ENCODE measurements around the gene SMAD2.
"Not testable (repeated sequence)": the region's sequence is repeated elsewhere in the genome, so short reads cannot be mapped to it uniquely, and the experiment has no call there.

SMAD2 gene

GRCh38 chr18:47831351-47831750, 99.1 kb downstream of the SMAD2 start:
- no peak for DNase-seq

- DNase-seq: no peak
These were observed 99.7 kb downstream of the SMAD2 start for GRCh38 chr18:47830772-47831171.

- DNase-seq: no peak
These were observed 100.6 kb downstream of the SMAD2 start for GRCh38 chr18:47829831-47830230.

GRCh38 chr18:47828031-47828430, 102.4 kb downstream of the SMAD2 start:
- DNase-seq: not testable (repeated sequence)

- no peak for DNase-seq
These were observed 104.0 kb downstream of the SMAD2 start for GRCh38 chr18:47826157-47827074.

GRCh38 chr18:47821314-47821713, 109.1 kb downstream of the SMAD2 start:
- no peak for DNase-seq

GRCh38 chr18:47817795-47818077, 112.7 kb downstream of the SMAD2 start:
- DNase-seq: no peak

GRCh38 chr18:47817017-47817794, 113.3 kb downstream of the SMAD2 start:
- DNase-seq: no peak

- DNase-seq: no peak
These were observed 114.8 kb downstream of the SMAD2 start for GRCh38 chr18:47815486-47816270.

GRCh38 chr18:47809420-47809819, 121.0 kb downstream of the SMAD2 start:
- DNase-seq: no peak

GRCh38 chr18:47802802-47803201, 127.7 kb downstream of the SMAD2 start:
- DNase-seq: no peak

- no peak for DNase-seq
These were observed 128.6 kb downstream of the SMAD2 start for GRCh38 chr18:47801817-47802216.

GRCh38 chr18:47800756-47801155, 129.7 kb downstream of the SMAD2 start:
- DNase-seq: no peak

- DNase-seq: no peak
These were observed 130.2 kb downstream of the SMAD2 start for GRCh38 chr18:47800248-47800647.

GRCh38 chr18:47799376-47799775, 131.1 kb downstream of the SMAD2 start:
- no peak for DNase-seq

- no peak for DNase-seq
These were observed 132.1 kb downstream of the SMAD2 start for GRCh38 chr18:47798366-47798765.

GRCh38 chr18:47797126-47797525, 133.3 kb downstream of the SMAD2 start:
- DNase-seq: no peak

- no peak for DNase-seq
These were observed 135.0 kb downstream of the SMAD2 start for GRCh38 chr18:47795434-47795814.

- no peak for DNase-seq
These were observed 135.6 kb downstream of the SMAD2 start for GRCh38 chr18:47794725-47795433.

- no peak for DNase-seq
These were observed 136.8 kb downstream of the SMAD2 start for GRCh38 chr18:47793609-47794008.

- DNase-seq: no peak
These were observed 138.9 kb downstream of the SMAD2 start for GRCh38 chr18:47791461-47791985.

GRCh38 chr18:47790036-47790435, 140.4 kb downstream of the SMAD2 start:
- no peak for DNase-seq

GRCh38 chr18:47788621-47789020, 141.8 kb downstream of the SMAD2 start:
- no peak for DNase-seq

Measured in RPMI8226 (cell line).